ENCODE results near the gene BTN1A1. TPM values are rescaled to one million over a fixed set of nuclear protein-coding genes. Genes with fewer than 3 reads are reported as not detected.
A peak's percentile ranks its signal among the peaks of the same experiment; 100 is the strongest.
"Not testable (repeated sequence)": the region's sequence is repeated elsewhere in the genome, so short reads cannot be mapped to it uniquely, and the experiment has no call there.

The BTN1A1 gene, protein sequence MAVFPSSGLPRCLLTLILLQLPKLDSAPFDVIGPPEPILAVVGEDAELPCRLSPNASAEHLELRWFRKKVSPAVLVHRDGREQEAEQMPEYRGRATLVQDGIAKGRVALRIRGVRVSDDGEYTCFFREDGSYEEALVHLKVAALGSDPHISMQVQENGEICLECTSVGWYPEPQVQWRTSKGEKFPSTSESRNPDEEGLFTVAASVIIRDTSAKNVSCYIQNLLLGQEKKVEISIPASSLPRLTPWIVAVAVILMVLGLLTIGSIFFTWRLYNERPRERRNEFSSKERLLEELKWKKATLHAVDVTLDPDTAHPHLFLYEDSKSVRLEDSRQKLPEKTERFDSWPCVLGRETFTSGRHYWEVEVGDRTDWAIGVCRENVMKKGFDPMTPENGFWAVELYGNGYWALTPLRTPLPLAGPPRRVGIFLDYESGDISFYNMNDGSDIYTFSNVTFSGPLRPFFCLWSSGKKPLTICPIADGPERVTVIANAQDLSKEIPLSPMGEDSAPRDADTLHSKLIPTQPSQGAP
- 0.22 TPM for polyA plus RNA-seq (ENCODE audit: insufficient read length)
- long read RNA-seq, donor 1: 0 reads
- long read RNA-seq, donor 2: 0 reads
- long read RNA-seq, donor 3: 0 reads
- long read RNA-seq, donor 4: 0 reads
- long read RNA-seq, donor 5: 0 reads
- long read RNA-seq, donor 6: 0 reads
- long read RNA-seq, donor 7: 0 reads
- long read RNA-seq, donor 8: 0 reads

DNA sequence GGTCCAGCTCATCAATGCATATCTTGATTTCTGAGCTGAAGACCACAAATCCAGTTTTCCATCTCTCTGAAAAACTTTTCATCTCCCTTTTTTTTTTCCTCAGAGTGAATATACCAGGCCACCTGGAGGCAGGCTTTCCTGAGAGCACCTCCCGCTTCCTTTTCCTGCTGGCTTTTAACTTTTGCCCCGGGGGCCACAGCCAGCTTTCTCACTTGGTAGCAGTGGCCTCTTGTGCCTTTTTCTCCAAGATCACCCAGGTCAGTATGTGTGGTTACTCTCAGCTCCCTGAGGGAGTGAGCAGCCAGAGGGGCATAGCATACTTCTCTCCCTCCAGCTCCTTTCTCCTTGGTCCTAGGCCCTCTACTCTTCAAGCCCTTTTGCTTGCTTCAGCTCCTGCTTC lies at the start of gene BTN1A1:
TSS of gene BTN1A1 (plus strand) at position 202 of the 400 bp plus-strand sequence. CDS start 984 bp downstream, outside the sequence.
- no peak for DNase-seq

DNA sequence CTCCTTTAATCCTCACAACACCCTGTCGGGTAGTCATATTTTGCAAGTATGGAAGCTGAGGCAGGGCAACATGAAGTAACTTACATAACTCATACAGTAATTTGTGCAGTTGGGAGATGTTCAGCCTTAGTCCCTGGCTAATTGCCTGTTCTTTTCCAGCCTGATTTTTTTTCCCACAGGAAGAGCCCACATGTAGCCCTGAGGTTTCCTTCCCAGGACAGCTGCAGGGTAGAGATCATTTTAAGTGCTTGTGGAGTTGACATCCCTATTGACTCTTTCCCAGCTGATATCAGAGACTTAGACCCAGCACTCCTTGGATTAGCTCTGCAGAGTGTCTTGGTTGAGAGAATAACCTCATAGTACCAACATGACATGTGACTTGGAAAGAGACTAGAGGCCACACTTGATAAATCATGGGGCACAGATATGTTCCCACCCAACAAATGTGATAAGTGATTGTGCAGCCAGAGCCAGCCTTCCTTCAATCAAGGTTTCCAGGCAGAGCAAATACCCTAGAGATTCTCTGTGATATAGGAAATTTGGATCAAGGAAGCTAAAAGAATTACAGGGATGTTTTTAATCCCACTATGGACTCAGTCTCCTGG lies 47.4 kb upstream of the BTN1A1 start:
- DNase-seq: no peak

DNA sequence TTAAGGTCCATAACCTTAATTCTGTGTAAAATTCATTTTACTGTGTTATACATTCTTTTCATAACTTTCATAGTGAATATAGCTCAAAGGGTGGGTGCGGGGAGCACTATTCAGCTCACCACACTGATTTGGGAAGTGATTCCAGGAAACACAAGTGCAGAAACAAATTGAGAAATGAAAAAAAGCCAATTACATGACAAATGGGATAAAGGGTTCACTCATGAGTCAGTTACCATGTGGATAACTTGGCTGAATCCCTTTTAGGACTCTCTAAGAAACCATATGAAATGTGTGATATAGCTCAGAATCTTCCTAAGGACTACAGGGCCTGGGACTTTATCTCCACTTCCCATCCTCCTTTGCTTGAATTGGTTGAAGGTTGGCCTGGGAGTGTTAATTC lies 45.5 kb upstream of the BTN1A1 start:
- no peak for DNase-seq

DNA sequence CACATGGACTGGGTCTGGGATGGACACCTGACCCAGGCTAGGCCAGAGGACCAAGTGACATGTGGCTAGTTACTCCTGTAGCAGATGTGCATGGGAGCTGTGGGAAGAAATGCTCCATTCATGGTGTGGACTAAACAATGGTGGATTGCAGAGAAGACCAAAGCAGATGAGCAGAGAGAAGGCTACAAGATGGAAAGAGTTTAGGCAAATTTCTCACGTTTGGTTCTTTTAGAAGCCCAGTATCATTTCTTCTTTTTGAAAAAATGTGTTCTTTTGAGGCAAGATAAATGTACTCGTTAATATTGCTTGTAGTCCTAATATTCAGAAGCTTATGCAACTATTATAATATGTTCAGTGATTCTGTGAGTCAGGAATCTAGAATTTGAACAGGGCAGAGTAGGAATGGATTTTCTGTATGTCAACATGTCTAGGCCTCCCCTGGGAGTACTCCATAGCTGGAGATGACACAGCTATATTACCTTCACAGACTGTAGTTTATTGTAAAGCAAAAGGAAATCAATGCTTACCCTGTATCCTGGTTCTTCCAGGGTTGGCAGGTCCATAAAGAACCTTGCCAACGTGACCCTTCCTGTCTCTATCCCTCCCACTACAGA lies 44.6 kb upstream of the BTN1A1 start:
- no peak for DNase-seq

DNA sequence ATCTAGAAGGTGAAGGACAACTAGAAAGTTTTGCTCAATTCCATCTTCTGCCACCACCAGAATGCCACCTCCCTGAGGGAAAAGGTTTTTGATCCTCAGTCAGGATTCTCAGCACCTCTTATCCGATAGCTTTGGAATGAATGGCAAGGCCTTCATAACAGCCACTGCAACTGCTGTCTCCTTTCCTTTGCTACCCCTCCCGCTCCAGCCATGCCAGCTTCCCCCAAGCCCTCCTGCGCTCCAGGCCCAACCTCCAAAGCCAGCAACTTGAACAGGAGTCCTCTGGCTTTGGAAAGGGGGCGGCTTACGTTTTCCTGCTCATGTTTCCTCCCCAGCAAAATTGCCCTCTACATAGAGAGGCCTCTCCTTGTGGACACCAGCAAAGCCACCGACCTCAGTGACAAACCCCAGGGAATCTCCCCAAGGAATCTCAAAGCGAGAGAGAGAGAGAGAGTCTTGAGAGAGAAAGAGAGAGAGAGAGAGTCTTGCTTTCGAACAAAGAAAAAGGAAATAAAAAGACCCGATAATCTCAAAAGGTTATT lies 42.8 kb upstream of the BTN1A1 start:
- no peak for DNase-seq

DNA sequence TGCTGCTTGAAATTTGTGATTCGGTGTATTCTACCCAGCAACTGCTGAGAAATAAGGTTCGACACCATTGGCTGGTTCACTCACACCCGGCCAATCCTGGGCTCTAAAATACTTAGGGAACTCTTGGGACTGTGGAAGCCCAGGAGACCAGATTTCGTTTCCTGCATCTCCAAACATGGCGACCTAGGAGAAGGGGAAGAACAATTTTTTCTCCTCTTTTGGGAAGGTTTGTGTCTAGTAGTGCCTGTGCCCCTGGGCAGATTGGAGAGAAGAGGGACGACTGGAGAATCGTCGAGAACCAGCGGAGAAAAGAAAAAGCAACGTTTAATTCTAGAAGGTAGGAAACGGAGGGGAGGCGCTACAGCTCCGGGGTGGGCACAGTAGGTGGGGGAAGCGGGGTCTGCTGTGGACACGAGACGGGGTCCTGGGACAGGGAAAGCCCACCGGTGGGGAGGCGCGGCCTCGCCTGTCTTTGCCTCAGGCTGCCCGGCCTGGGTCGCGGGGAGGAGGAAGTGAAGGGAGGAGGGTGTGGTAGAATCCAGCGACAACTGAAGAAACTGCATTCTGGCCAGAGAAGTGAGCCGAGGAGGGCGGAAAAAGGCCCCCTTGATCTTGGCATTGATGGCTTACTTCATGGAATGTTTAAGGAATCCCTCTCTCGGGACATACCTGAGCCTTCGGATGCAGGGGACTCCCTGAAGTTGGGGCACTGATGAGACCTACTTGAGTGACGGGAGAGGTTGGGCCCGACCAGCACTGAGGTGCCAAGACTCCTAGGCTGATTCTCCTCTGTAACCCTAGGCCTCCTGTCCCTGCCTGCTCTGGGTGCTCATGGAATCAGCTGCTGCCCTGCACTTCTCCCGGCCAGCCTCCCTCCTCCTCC lies 42.1 kb upstream of the BTN1A1 start, which contains the start of gene BTN2A1:
TSS of gene BTN2A1 (plus strand) at position 150 of the 883 bp plus-strand sequence. CDS start at position 832, 682 bp downstream.
- peak; percentile 95 for DNase-seq

DNA sequence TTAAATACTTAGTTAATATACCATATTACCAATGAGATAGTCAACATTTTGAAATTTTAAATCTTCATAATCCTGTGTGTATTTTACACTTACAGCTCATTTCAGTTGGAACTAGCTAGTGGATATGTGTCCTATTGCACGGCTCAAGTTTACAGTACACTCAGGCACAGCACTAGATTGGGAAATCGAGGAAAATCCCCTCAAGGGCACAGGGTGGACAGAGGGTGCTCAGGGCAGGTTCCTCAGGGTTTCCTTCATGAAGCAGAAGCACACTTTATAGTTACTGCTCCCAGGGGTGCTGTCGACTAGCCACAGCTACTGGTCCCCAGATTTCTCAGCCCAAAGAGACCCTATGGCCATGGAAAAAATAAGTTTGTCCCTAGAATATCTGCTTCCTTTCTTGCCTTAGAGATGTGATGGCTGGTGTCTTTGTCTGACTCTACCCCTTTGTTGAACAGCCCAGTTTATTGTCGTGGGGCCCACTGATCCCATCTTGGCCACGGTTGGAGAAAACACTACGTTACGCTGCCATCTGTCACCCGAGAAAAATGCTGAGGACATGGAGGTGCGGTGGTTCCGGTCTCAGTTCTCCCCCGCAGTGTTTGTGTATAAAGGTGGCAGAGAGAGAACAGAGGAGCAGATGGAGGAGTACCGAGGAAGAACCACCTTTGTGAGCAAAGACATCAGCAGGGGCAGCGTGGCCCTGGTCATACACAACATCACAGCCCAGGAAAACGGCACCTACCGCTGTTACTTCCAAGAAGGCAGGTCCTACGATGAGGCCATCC lies 40.9 kb upstream of the BTN1A1 start:
- no peak for DNase-seq

DNA sequence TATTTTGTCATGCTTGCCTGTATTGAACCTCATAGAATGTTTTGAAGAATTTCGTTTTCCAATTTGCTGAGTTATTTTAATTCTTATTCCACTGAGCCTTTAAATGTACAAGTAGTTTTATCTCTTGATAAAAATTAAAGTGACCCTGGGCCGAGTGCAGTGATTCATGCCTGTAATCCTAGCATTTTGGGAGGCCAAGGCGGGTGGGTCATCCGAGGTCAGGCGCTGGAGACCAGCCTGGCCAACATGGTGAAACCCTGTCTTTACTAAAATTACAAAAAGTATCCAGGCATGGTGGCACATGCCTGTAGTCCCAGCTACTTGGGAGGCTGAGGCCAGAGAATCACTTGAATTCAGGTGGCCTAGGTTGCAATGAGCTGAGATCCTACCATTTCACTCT lies 38.8 kb upstream of the BTN1A1 start:
- not testable (repeated sequence) for DNase-seq

DNA sequence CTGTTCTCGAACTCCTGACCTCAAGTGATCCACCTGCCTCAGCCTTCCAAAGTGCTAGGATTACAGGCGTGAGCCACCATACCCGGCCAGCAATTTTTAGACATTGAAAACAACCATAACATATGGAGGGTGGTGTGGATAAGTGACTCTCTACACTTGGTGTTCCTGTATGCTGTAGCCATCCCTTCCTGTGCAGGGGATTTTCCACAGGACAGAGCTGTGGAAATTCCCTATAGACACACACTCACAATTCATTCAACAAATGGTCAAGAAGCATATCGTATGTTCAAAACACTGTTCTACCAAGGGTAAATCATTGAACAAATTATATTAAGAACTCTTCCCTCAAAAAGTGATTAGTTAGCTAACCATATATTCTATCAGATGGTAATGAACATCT lies 36.1 kb upstream of the BTN1A1 start:
- no peak for DNase-seq

DNA sequence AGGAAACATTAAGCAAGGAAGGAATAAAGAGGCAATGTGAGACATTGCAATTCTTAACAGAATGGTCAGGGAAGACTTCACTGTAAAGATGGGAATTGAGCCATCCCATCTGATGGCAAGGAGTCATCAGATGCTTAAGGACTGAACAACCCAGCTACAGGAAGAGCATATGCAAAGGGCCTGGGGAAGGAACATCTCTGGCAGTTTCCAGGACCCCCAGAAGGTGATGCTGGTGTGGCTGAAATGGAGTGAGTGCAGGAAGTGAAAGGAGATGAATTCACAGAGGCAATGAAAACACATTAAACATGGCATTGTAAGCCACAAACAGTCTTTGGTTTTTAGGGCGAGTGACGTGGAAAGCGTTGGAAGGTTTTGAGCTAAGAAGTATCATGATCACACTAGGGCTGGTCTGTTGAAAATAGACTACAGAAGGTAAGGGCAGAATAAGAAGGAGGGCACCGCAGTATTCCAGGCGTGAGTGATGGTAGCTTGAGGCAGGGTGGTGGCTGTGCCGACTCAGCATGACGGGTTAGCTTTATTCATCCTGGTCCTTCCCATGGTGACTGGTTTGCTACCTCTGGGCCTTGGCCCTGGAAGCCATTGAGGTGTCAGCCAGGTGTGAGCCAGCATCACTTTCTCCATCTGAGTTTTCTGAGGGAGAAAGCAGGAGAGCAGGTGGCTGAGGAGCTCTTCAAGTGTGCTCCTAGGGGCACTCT lies 35.5 kb upstream of the BTN1A1 start:
- DNase-seq: no peak

DNA sequence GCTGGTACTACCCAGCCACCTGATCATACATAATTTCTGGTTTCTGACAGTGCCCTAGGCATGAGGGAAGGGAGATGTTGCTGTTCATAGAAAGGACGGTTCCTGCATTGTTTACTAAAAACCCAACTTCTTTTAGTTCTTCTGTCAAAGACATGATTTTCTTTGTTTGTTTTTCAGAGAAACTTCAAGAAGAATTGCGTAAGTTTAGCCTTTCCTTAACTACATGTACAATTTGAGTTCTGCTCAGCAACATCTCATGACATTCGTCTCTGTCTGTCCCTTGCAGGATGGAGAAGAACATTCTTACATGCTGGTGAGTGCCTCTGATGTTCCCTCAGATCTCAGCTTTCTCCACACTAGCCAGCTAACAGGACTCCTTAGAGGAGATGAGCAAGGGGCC lies 34.3 kb upstream of the BTN1A1 start:
- DNase-seq: no peak

DNA sequence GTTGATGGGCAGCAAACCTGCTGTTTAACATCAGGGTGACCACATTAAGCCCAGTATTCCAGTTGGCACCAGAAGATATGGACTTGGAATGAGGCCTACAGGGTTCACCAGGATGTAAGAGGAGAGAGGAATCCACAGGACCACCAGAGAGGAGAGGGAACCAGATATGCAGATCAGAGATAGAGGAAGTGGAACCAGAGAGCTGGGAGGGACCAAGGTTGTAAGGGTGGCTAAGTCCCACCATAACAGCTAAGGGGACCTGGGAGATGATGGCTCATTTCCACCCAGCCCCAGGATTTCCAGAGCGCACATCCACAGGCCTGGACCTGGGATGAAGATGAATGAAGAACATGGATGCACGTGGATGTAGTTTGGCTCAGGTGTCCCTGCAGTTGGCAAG lies 31.3 kb upstream of the BTN1A1 start:
- no peak for DNase-seq

DNA sequence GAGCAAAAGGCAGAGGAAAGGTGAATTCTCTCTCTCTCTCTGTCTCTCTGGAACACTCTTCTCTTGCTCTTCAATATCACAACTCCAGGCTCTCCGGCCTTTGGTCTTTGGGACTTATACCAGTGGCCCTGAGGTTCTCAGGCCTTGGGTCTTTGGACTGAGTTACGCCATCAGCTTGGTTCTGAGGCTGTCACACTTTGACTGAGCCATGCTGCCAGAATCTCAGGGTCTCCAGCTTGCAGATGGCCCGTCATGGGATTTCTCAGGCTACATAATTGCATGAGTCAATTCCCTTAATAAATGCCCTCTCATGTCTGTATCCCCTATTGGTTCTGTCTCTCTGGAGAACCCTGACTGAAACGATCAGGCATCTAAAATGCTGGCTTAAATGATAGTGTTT lies 29.5 kb upstream of the BTN1A1 start:
- DNase-seq: no peak

DNA sequence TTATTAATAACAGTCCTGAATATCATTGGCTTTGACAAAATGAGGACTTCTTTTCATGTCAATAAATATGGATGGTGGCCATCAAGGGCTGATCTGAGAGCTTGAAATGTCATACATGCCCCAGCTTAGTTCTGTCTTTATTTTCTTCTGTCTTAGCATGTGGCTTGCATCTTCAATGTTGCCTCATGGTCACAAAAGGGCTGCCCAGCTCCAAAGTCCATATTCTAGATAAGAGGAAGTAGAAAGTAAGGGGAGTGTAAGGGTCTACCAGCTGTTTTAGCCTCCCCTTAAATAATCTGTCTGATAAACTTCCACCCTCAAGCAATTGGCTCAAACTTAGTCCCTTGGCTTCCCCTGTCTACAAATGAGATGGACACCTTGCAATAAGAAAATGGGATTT lies 28.1 kb upstream of the BTN1A1 start:
- no peak for DNase-seq

DNA sequence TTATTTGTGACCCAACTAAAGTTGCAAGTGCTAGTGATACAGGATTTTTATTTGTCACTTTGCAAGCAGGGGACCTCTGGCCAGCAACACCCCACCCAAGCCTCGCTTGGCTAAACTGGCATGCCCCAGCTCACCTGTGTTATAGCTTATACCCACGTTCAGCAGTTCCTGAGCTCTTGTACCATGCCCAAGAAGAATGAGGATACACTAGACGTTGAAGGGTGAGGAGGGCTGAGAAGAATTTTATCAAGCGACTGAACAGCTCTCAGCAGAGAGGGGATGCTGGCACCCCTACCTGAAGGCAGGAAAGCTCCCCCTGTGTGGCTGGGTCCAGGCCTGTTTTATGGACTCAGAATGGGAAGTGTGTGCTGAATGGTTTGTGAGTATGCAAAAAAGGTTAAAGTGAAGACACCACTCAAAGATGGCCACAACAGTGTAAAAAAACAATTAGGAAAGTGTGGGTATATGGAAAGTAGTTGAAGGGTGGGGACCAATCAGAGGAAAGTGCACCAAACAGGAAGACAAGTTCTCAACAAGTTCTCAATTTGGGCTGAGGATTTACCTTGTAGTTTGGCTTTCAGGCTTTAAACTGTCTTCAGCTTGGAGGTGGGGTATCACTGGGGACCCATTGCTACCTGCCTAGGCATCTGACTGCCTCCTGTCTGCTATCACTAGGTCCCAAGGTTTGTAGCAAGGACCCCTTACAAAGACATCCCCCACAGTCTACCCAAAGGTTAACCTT lies 27.4 kb upstream of the BTN1A1 start:
- no peak for DNase-seq

DNA sequence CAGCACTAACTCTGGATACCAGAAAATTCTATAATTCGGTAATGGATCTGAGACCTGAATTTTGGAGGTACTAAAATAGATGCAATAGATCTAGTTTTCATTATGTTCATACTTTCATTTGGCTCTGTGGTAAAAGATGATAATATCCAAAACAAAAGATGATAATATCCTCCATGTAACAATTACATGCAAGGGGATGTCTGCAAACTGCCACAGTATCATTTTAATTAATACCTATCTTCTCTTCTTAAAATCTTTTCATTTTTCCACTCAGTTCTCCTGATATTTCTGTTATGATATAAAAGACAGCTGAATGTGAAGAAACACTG lies 26.7 kb upstream of the BTN1A1 start:
- no peak for DNase-seq

DNA sequence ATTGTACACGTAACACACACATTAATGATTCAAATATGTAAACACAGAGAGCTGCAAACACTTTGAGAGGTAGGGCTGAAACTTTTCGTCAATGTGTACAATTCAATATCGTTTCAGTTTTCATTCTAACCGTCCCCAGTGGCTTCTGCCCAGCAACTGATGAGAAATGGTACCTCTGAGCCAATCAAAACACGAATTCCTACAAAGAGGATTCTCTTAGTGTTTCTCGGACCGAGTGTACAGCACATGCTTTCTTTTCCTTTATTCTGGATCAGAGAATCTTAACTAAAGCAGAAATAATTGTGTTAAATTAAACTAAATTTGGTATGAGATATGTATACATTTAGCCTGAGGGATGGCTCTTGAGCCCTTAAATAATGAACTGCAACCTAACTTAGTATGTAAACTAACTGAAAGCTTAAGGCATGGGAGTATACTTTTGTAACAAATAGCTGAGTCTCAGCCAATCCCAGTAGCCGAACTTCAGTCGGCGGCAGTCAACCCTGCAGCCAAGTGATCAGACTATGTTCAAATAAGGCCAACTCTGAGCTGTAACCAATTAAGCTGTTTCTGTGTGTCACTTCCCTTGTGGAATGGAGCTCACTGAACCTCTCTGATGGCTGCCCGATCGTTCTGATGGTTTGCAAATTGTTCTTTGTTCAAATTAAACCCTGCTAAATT lies 26.2 kb upstream of the BTN1A1 start:
- peak; percentile 90 for DNase-seq

DNA sequence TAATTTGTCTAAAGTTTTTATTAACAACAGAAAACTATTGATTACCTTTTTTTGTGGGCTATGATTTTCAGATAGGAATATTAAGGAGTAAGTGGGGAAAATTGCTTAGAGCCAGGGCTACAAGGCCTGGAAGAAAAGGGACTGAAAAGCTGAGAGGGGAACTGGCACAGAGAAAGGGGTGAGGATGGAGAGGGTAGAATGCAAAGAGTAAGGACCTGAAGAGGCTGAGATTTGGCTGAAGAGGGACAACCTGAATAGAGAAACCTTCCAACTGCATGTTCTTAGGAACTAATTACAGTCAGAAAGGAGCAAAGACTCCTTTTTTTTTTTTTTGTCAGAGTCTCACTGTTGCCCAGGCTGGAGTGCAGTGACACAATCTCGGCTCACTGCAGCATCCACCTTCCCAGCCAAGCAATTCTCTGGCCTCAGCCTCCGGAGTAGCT lies 25.6 kb upstream of the BTN1A1 start:
- DNase-seq: no peak

All from left kidney (tissue), 8 donors.